Neural cell (in vitro differentiated cells): ENCODE data around the gene C22orf15.

ENCODE experiments used
- EP300 ChIP-seq: fragments of 450-650 bp; conservative IDR thresholded peaks from 2 replicates; pipeline ENCODE4 v1.6.1; 2014; ENCODE audit warnings: antibody characterized with exemption, mild to moderate bottlenecking, moderate library complexity; ENCODE audit not compliant: poor library complexity, severe bottlenecking
- RAD21 ChIP-seq: fragments of 450-650 bp; conservative IDR thresholded peaks from 2 replicates; pipeline ENCODE4 v1.6.1; 2014; ENCODE audit warnings: antibody characterized with exemption, mild to moderate bottlenecking, moderate library complexity
- SMC3 ChIP-seq: fragments of 450-650 bp; conservative IDR thresholded peaks from 2 replicates; pipeline ENCODE4 v1.6.1; 2014; ENCODE audit warnings: antibody characterized with exemption, mild to moderate bottlenecking, moderate library complexity; ENCODE audit not compliant: poor library complexity
- TF ChIP-seq, protein P1 (sequence below): fragments of 450-650 bp; IDR thresholded peaks from 2 replicates; pipeline ENCODE4 v1.5.1; 2014; ENCODE audit warnings: antibody characterized with exemption, mild to moderate bottlenecking, moderate library complexity; ENCODE audit not compliant: poor library complexity, severe bottlenecking

- TF ChIP-seq, protein P1, sequence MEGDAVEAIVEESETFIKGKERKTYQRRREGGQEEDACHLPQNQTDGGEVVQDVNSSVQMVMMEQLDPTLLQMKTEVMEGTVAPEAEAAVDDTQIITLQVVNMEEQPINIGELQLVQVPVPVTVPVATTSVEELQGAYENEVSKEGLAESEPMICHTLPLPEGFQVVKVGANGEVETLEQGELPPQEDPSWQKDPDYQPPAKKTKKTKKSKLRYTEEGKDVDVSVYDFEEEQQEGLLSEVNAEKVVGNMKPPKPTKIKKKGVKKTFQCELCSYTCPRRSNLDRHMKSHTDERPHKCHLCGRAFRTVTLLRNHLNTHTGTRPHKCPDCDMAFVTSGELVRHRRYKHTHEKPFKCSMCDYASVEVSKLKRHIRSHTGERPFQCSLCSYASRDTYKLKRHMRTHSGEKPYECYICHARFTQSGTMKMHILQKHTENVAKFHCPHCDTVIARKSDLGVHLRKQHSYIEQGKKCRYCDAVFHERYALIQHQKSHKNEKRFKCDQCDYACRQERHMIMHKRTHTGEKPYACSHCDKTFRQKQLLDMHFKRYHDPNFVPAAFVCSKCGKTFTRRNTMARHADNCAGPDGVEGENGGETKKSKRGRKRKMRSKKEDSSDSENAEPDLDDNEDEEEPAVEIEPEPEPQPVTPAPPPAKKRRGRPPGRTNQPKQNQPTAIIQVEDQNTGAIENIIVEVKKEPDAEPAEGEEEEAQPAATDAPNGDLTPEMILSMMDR, result no peak
- TF ChIP-seq RAD21, result no peak
- TF ChIP-seq SMC3, result no peak
- TF ChIP-seq EP300, result no peak
These were observed 46.9 kb upstream of the C22orf15 start for GRCh38 chr22:23715806-23716375.
